Tibial artery (tissue), 4 donors: ENCODE data around the gene ROCK1.

Experiments
- DNase-seq, 2 donors: peaks; one replicate each; pipeline ENCODE4 v3.0.0-alpha.2; 2019
- H3K27ac ChIP-seq, 2 donors: fragments of 200-600 bp; sonication (generic) in 1 of 2; 1 replicate in 1 of 2; 2 replicates in 1 of 2; pipeline ENCODE4 v1.5.1; 2018 to 2019; ENCODE audit warnings: mild to moderate bottlenecking in 1 of 2
- H3K27me3 ChIP-seq, 2 donors: fragments of 200-600 bp; sonication (generic) in 1 of 2; one replicate each; pipeline versions ENCODE4 v1.5.1 to v1.6.0; 2016 to 2019
- H3K36me3 ChIP-seq, 3 donors: fragments of 200-600 bp; sonication (generic) in 2 of 3; one replicate each; pipeline ENCODE4 v1.5.1; 2016 to 2019; ENCODE audit warnings: mild to moderate bottlenecking in 2 of 3
- H3K4me1 ChIP-seq, 4 donors: fragments of 200-600 bp; sonication (generic) in 2 of 4; 1 replicate in 3 of 4; 2 replicates in 1 of 4; pipeline ENCODE4 v1.5.1; 2016 to 2019
- H3K4me3 ChIP-seq, 2 donors: fragments of 200-600 bp; sonication (generic) in 1 of 2; 1 replicate in 1 of 2; 2 replicates in 1 of 2; pipeline ENCODE4 v1.5.1; 2018 to 2019; ENCODE audit warnings: mild to moderate bottlenecking in 2 of 2
- H3K9me3 ChIP-seq, 3 donors: fragments of 200-600 bp; sonication (generic) in 1 of 3; one replicate each; pipeline ENCODE4 v1.5.1; 2016 to 2019
- intact Hi-C: fragments of 100-400 bp; cut with DNase I; formaldehyde crosslinking; loops from one replicate; pipeline ENCODE4 v1.15.0; 2023; ENCODE audit warnings: low total_unique reads
- TF ChIP-seq, protein P1 (sequence below), 2 experiments: fragments of 200-600 bp in 1 of 2; fragments of 450-650 bp in 1 of 2; IDR thresholded peaks; one replicate each; pipeline ENCODE4 v1.5.1; 2017 to 2019; ENCODE audit warnings: antibody characterized with exemption in 2 of 2, mild to moderate bottlenecking in 1 of 2, moderate library complexity in 1 of 2

Gene ROCK1

DNA sequence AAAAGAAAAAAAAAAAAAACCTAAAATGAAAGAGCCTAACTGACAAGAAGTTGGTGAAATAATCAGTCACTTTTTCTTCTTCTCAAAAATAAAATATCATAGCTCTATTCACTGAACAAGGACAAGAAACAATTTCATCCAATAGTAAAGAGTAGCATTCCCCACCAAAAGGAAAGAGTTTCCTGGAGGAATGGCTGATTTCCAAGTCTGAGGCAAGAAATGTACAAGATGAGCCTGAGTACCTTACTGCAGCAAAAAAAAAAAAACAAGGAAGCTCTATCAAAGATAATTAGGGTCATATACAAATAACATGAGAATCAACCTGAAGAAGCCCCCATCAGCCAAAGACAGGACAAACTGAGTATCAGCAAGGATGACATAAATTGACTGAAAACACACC is 11.5 kb downstream of the ROCK1 start:
- H3K27me3 ChIP-seq, result no peaks in the 10 kb centered on the region
- peaks cover 0 to 86% (median 32%) of the 10 kb centered on the region in 4 donors for H3K4me1 ChIP-seq
- H3K27ac ChIP-seq, result peak overlapping the region in 1 of 2 donors; percentile 21
- H3K9me3 ChIP-seq, result no peaks in the 10 kb centered on the region
- no peak for DNase-seq
- TF ChIP-seq, protein P1, sequence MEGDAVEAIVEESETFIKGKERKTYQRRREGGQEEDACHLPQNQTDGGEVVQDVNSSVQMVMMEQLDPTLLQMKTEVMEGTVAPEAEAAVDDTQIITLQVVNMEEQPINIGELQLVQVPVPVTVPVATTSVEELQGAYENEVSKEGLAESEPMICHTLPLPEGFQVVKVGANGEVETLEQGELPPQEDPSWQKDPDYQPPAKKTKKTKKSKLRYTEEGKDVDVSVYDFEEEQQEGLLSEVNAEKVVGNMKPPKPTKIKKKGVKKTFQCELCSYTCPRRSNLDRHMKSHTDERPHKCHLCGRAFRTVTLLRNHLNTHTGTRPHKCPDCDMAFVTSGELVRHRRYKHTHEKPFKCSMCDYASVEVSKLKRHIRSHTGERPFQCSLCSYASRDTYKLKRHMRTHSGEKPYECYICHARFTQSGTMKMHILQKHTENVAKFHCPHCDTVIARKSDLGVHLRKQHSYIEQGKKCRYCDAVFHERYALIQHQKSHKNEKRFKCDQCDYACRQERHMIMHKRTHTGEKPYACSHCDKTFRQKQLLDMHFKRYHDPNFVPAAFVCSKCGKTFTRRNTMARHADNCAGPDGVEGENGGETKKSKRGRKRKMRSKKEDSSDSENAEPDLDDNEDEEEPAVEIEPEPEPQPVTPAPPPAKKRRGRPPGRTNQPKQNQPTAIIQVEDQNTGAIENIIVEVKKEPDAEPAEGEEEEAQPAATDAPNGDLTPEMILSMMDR (IDR thresholded peaks at IDR 0.05), result no peak
- no peak overlapping the region for H3K4me3 ChIP-seq
- H3K36me3 ChIP-seq, result no peaks in the 10 kb centered on the region
- intact Hi-C loops, result no loop called here

DNA sequence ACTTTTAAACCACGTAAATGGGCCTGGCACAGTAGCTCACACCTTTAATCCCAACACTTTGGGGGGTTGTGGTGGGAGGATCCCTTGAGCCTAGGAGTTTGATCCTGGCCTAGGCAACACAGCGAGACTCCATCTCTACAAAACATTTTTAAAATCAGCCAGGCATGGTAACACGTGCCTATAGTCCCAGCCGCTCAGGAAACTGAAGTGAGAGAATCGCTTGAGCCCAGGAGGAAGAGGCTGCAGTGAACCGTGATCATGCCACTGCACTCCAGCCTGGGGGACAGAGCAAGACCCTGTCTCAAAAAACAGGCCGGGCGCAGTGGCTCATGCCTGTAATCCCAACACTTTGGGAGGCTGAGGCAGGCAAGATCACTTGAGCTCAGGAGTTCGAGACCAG is 12.2 kb downstream of the ROCK1 start:
- Histone ChIP-seq H3K4me3 (no peak overlapping the region), H3K36me3 (no peaks in the 10 kb centered on the region), H3K27ac (no peak overlapping the region), H3K27me3 (no peaks in the 10 kb centered on the region), H3K4me1 (peaks cover 0 to 81% (median 32%) of the 10 kb centered on the region in 4 donors), H3K9me3 (no peaks in the 10 kb centered on the region)
- TF ChIP-seq, protein P1 (IDR thresholded peaks at IDR 0.05), result no peak
- intact Hi-C loops, result no loop called here
- no peak for DNase-seq

DNA sequence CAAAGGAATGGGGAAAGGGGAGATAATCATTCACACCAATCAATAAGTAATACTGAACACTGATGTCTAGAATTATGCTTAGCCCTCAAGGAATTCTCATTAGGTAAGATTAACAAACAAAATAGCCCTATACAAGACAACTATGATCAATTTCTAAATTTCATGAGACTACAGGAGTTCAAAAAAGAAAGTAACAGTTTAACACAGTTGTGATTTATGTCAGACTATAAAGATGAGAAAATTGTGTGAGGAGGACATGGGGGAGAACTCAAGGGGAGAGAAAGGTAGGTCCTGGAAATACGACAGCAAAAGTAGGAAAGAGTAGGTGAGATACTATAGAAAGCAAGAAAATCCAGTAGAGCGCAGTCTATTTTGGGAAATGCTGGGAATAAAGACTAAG is 14.9 kb downstream of the ROCK1 start:
- Histone ChIP-seq H3K27me3 (no peaks in the 10 kb centered on the region), H3K4me3 (no peak overlapping the region), H3K36me3 (no peaks in the 10 kb centered on the region), H3K9me3 (no peaks in the 10 kb centered on the region), H3K4me1 (peaks cover 0 to 62% (median 32%) of the 10 kb centered on the region in 4 donors), H3K27ac (no peak overlapping the region)
- intact Hi-C loops, result no loop called here
- TF ChIP-seq, protein P1 (IDR thresholded peaks at IDR 0.05), result no peak
- no peak for DNase-seq

DNA sequence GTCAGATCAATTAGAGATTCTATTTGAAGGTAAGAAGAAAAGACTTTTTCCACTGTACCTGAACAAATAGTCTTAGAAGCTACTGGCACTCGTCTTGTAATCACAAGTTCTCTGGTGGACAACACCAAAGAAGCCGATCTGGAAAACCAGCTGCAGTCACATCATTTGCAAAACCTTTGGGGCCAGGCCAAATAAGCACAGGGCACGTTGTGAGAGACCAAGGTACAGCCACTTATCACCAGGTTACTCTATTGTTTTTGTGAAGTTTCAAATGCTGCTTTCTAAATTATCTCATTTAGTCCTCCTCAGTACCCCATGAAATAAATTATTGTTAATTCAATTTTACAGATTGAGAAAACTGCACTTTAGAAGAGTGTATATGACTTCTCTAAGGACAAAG is 18.5 kb downstream of the ROCK1 start:
- Histone ChIP-seq H3K36me3 (no peaks in the 10 kb centered on the region), H3K27ac (no peak overlapping the region), H3K27me3 (no peaks in the 10 kb centered on the region), H3K4me1 (peaks cover 0 to 36% (median 12%) of the 10 kb centered on the region in 4 donors), H3K4me3 (no peak overlapping the region), H3K9me3 (no peaks in the 10 kb centered on the region)
- TF ChIP-seq, protein P1 (IDR thresholded peaks at IDR 0.05), result no peak
- no peak for DNase-seq
- intact Hi-C loops, result no loop called here

DNA sequence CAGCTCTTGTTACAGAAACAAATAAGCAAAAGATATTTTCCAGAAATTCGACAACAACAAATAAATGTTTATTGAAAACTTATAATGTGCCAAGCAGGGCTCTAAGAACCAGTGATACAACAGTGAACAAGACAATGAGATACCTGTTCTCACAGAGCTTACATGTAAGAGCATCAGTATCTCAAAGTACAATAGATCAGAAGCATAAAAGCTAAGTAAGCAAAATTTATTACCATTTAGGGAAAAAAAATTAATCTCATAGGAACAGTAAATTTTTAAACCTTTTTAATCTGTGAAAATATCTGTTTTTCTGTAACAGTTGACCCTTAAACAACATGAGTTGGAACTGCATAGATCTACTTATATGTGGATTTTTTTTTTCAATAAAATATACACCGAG is 20.9 kb downstream of the ROCK1 start:
- H3K27me3 ChIP-seq, result no peaks in the 10 kb centered on the region
- TF ChIP-seq, protein P1 (IDR thresholded peaks at IDR 0.05), result no peak
- intact Hi-C loops, result no loop called here
- no peak overlapping the region for H3K4me3 ChIP-seq
- no peaks in the 10 kb centered on the region for H3K9me3 ChIP-seq
- H3K36me3 ChIP-seq, result no peaks in the 10 kb centered on the region
- DNase-seq, result no peak
- H3K4me1 ChIP-seq, result peaks cover 0 to 23% (median 4%) of the 10 kb centered on the region in 4 donors
- H3K27ac ChIP-seq, result no peak overlapping the region

DNA sequence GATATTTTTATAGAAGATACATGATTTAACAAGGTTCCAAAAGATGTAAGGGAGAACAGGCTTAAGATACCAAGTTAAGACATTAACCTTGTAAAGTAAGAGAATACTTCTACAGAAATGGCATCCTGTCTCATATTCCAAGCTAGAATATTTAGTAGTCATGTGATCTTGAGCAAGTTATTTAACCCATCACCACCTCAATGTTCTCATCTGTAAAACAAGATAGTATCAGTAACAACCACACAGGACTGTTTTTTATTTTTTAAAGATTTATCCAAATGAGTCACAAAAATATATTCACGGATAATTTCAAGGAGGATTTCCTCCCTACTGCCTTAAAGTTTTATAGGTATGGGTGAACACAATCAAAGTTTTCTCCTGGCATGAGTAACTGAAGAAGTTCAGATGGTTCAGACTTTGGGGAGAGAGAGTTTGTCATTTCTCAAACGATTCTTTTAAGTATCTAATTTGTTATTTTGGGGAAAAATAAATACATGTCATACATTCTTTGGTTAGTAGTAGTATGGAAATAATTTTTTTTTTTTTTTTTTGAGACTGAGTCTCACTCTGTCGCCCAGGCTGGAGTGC is 25.9 kb downstream of the ROCK1 start:
- H3K27me3 ChIP-seq, result no peaks in the 10 kb centered on the region
- peaks cover 0 to 39% (median 2%) of the 10 kb centered on the region in 4 donors for H3K4me1 ChIP-seq
- H3K36me3 ChIP-seq, result no peaks in the 10 kb centered on the region
- intact Hi-C loops, result no loop called here
- DNase-seq, result no peak
- no peaks in the 10 kb centered on the region for H3K9me3 ChIP-seq
- H3K27ac ChIP-seq, result no peak overlapping the region
- H3K4me3 ChIP-seq, result no peak overlapping the region
- TF ChIP-seq, protein P1 (IDR thresholded peaks at IDR 0.05), result no peak
